Neutrophil (primary cell): ENCODE data around the gene ST14.

Experiments
- H3K27ac ChIP-seq: fragments of 200-600 bp; sonication (generic); 2 replicates; pipeline ENCODE4 v1.5.1; 2016; ENCODE audit warnings: mild to moderate bottlenecking, moderate library complexity
- H3K27me3 ChIP-seq: fragments of 200-600 bp; sonication (generic); 2 replicates; pipeline ENCODE4 v1.6.0; 2016; ENCODE audit warnings: mild to moderate bottlenecking
- H3K36me3 ChIP-seq: fragments of 200-600 bp; sonication (generic); 2 replicates; pipeline ENCODE4 v1.5.1; 2017
- H3K4me1 ChIP-seq, 2 experiments: fragments of 200-600 bp in 1 of 2; sonication (generic) in 1 of 2; 1 replicate in 1 of 2; 2 replicates in 1 of 2; pipeline versions ENCODE4 v1.5.1 to v1.6.1; 2013 to 2016; ENCODE audit warnings: low read depth in 1 of 2, low read length in 1 of 2, mild to moderate bottlenecking in 1 of 2, moderate library complexity in 1 of 2; ENCODE audit not compliant: control insufficient read depth in 1 of 2, insufficient read depth in 1 of 2
- H3K4me3 ChIP-seq, 2 experiments: fragments of 200-600 bp in 1 of 2; sonication (generic) in 1 of 2; 1 replicate in 1 of 2; 2 replicates in 1 of 2; pipeline ENCODE4 v1.5.1; 2013 to 2016; ENCODE audit warnings: low read depth in 1 of 2, low read length in 1 of 2, mild to moderate bottlenecking in 1 of 2, moderate library complexity in 1 of 2
- H3K9me3 ChIP-seq: fragments of 200-600 bp; sonication (generic); 2 replicates; pipeline ENCODE4 v1.5.1; 2016
- TF ChIP-seq, protein P1 (sequence below): fragments of 200-600 bp; sonication (generic); IDR thresholded peaks from 2 replicates; pipeline ENCODE4 v1.5.1; 2016; ENCODE audit warnings: antibody characterized with exemption

ST14 gene

DNA sequence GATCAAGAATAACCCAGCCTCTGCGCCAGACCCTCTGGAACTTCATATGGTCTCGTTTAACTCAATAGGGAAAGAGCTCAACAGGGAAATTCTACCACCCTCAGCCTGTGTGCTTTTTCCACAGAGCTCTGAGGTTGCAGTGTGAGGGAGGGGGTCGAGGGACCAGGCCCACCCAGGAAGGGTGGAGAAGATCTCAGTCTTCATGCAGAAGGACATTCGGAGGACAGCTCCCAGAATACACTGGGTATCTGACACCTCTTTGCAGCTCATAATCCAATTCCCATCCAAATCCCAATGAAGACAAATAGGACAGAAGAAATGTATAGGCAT lies 56.6 kb downstream of the ST14 start:
- Histone ChIP-seq H3K4me3 (no peak overlapping the region), H3K9me3 (no peaks in the 10 kb centered on the region), H3K36me3 (no peaks in the 10 kb centered on the region), H3K27ac (no peak overlapping the region), H3K27me3 (peaks cover 33% of the 10 kb centered on the region), H3K4me1 (peaks cover 0 to 5% of the 10 kb centered on the region in 2 experiments)
- TF ChIP-seq, protein P1, sequence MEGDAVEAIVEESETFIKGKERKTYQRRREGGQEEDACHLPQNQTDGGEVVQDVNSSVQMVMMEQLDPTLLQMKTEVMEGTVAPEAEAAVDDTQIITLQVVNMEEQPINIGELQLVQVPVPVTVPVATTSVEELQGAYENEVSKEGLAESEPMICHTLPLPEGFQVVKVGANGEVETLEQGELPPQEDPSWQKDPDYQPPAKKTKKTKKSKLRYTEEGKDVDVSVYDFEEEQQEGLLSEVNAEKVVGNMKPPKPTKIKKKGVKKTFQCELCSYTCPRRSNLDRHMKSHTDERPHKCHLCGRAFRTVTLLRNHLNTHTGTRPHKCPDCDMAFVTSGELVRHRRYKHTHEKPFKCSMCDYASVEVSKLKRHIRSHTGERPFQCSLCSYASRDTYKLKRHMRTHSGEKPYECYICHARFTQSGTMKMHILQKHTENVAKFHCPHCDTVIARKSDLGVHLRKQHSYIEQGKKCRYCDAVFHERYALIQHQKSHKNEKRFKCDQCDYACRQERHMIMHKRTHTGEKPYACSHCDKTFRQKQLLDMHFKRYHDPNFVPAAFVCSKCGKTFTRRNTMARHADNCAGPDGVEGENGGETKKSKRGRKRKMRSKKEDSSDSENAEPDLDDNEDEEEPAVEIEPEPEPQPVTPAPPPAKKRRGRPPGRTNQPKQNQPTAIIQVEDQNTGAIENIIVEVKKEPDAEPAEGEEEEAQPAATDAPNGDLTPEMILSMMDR, result no peak

GRCh38 chr11:130216591-130217132 lies 57.1 kb downstream of the ST14 start:
- Histone ChIP-seq H3K4me3 (no peak overlapping the region), H3K27me3 (peaks cover 28% of the 10 kb centered on the region), H3K9me3 (no peaks in the 10 kb centered on the region), H3K4me1 (peaks cover 0 to 5% of the 10 kb centered on the region in 2 experiments), H3K27ac (no peak overlapping the region), H3K36me3 (no peaks in the 10 kb centered on the region)
- TF ChIP-seq, protein P1, result no peak

DNA sequence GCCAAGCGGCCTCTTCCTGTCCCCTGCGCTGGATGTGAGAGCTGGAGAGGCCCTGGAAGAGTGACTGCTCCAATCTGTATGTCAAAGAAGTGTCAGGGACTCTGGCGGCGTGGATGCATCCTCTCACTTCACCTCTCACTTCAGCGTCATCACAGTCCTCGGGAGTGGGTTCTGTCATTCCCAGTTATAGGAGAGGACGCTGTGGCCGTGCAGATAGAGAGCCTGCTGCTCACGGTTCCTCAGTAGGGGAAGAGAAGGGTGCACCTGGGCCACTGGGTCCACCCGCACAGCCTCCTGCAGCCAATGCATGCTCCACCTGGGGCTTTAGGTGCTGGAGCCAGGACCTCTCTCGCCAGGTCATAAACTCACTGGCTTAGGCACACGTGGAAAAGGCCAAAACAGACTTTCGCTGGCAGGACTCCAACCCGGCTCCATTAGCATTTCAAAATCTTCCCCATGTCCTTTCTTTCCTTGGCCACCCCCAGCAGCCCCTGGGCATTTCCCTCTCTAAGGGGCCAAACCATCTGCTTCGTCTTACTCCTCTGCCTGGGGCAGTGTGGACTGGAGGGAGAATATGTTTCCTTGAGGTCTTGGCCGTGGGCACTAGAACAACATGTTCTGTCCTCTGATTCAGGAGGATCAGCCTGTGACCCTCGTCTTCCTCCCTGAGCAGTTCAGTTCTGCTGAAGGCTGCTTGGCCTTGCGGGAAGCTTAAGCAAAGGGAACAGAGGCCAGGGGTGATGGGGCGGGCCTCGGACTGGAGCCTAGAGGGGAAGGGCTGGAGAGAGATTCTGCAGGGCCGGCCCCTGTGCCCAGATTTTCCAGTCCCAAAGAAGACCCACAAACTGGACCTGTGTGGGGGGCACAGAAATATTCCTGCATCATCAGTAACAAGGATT lies 57.8 kb downstream of the ST14 start:
- Histone ChIP-seq H3K4me1 (peaks cover 0 to 5% of the 10 kb centered on the region in 2 experiments), H3K27me3 (peaks cover 21% of the 10 kb centered on the region), H3K36me3 (no peaks in the 10 kb centered on the region), H3K9me3 (no peaks in the 10 kb centered on the region), H3K27ac (no peak overlapping the region), H3K4me3 (no peak overlapping the region)
- TF ChIP-seq, protein P1, result no peak

DNA sequence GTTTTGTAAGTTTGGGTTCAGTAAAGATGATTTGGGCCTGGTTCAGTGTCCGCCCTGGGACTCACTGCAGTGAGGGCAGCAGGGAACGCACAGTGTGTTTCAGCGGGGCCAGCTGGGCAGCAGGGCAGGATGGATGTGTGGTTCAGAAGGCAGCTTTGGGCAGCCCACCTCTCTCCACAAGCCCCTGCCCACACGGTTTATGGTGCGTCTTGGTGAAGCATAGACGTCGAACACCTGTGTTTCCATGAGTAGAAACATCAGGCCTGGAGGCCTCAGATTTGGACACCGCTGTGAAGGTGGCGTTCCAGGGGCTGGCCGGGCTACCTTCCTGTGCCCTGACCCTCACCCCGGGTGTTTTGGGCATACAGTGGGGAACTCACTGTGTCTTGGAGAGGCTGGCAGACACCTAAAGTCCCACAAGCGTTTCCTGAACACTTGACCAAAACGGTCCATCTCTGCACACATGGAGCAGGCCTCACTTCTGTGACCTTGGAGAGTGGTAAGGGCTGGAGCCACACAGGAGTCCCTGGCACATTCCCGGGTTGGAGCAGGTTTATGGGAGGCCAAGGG lies 59.0 kb downstream of the ST14 start:
- no peak overlapping the region for H3K4me3 ChIP-seq
- H3K9me3 ChIP-seq, result no peaks in the 10 kb centered on the region
- TF ChIP-seq, protein P1, result no peak
- no peaks in the 10 kb centered on the region for H3K4me1 ChIP-seq
- H3K27ac ChIP-seq, result no peak overlapping the region
- peaks cover 17% of the 10 kb centered on the region for H3K27me3 ChIP-seq
- no peaks in the 10 kb centered on the region for H3K36me3 ChIP-seq

DNA sequence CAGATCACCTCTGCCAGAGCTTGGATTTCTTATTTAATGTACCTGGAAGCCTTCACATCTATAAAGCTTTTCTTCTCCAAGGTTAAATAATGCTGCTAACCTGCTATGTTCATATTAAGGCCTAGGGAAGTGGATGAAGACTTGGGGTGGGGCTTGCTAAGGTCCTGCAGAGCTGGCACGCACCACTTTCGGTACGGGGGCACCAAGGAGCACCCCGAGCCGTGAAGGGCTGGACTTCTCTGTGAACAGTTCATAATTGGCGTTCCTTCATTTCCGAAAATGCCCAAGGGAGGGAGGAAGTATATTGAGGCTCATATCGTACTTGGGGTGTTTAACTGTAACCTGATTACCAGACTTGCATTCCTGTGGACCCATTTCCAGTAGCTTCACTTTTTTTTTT lies 59.6 kb downstream of the ST14 start:
- H3K27me3 ChIP-seq, result peaks cover 17% of the 10 kb centered on the region
- no peak overlapping the region for H3K4me3 ChIP-seq
- TF ChIP-seq, protein P1, result no peak
- no peaks in the 10 kb centered on the region for H3K36me3 ChIP-seq
- no peaks in the 10 kb centered on the region for H3K9me3 ChIP-seq
- no peaks in the 10 kb centered on the region for H3K4me1 ChIP-seq
- no peak overlapping the region for H3K27ac ChIP-seq
